ENCODE data around the gene KCNK4.

KCNK4 gene

DNA sequence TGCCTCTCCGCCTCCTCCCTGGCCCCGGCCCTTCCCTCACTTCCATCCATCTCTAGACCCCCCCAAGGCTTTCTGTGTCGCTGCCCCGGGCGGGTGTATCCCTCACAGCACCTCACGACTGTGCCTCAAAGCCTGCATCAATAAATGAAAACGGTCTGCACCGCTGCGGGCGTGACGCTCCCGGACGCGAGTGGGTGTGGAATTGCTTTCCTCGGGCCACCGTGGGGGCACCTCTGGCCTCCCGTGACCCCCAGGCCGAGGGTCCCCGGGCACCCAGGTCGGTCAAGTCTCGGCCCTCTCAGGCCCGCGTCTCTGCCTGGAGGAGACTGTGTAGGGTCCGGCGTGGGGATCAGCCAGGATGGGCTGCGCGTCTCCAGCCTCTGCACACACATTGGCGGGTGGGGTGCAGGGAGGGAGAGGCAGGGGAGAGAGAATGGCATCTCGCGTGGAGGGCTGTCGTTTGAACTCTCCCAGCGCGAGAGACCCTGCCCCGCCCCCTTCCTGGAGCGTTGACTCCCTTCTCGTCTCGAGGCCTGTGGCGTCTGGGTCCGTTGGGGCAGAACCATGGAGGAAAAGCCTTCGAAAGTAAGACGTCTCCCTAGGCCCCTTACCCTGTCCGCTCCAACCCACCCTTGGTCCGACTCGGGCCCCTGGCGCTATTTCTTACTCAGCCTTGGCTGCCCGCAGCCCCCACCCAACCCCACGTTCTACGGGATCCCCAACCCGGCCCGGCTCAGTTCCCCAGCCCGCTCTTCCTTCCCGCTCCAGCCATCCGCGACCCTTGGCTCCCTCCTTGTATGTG, 8.9 kb downstream of the KCNK4 start, which contains the start of gene CATSPERZ:
Gene CATSPERZ (plus strand): TSS at position 512 of the 802 bp plus-strand sequence. CDS start 53 bp downstream, at position 565.
- TF ChIP-seq, protein P1, sequence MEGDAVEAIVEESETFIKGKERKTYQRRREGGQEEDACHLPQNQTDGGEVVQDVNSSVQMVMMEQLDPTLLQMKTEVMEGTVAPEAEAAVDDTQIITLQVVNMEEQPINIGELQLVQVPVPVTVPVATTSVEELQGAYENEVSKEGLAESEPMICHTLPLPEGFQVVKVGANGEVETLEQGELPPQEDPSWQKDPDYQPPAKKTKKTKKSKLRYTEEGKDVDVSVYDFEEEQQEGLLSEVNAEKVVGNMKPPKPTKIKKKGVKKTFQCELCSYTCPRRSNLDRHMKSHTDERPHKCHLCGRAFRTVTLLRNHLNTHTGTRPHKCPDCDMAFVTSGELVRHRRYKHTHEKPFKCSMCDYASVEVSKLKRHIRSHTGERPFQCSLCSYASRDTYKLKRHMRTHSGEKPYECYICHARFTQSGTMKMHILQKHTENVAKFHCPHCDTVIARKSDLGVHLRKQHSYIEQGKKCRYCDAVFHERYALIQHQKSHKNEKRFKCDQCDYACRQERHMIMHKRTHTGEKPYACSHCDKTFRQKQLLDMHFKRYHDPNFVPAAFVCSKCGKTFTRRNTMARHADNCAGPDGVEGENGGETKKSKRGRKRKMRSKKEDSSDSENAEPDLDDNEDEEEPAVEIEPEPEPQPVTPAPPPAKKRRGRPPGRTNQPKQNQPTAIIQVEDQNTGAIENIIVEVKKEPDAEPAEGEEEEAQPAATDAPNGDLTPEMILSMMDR (conservative IDR thresholded peaks at IDR 0.05; ENCODE audit: low read depth, low read length): no peak
- no peak within 1 kb of the TSS for H3K4me3 ChIP-seq (IDR thresholded peaks at IDR 0.05; ENCODE audit: insufficient read depth, low read depth, low read length)
- H2AFZ ChIP-seq (ENCODE audit: low read depth): peak within 1 kb of the TSS; percentile 3; the same call in 1 of the 2 replicates
- no peak within 1 kb of the TSS for H3K9ac ChIP-seq
- no peaks in the 10 kb centered on the region for H4K20me1 ChIP-seq (ENCODE audit: insufficient read depth)
- H3K27ac ChIP-seq: no peak within 1 kb of the TSS
- no peaks in the 10 kb centered on the region for H3K36me3 ChIP-seq (ENCODE audit: insufficient read depth)
- no peaks in the 10 kb centered on the region for H3K79me2 ChIP-seq (ENCODE audit: insufficient read depth, low read depth)
- peak within 1 kb of the TSS; percentile 42; the same call in 1 of the 2 replicates for H3K4me2 ChIP-seq
- H3K27me3 ChIP-seq (ENCODE audit: insufficient read depth, low read depth): peaks cover 14% of the 10 kb centered on the region
- H3K4me1 ChIP-seq (ENCODE audit: low read depth, poor library complexity, severe bottlenecking): peaks cover 24% of the 10 kb centered on the region

DNA sequence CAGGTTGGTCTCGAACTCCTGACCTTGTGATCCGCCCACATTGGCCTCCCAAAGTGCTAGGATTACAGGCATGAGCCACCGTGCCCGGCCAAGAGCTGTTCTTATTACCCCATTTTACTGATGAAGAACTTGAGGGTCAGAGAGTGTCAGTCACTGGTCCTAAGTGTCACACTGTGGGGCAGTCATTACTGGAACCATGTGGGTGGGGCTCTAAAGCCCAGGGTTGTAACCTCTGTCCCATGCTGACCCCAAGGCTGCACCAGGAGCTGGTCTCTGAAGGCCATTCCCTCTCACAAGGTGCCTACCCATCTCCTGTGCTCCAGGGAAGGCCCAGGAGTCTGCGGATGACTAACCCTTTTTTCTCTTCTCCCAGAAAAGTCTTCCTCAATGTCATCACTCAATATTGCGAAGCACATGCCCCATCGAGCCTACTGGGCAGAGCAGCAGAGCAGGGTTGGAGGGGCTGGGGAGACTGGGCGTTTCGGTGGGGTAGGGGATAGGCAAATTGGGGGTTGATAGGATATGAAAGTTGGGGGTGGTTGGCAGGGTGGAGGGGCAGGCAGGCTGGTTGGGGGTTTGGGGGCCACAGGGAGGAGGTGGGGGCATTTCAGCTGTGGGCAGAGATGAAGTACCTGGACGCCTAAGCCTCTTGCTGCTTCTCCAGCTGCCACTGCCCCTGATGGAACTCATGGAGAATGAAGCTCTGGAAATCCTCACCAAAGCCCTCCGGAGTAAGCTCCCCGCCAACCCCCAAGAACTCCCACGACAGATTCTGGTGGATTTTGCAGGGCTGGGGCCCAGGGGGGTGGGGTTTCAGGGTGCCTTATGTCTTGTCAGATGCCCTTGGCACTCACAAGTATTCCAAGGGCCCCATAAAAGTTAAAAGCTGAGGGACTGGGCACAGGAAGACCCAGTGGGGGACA, 12.3 kb downstream of the KCNK4 start:
- Histone ChIP-seq H3K4me1 (ENCODE audit: low read depth, poor library complexity, severe bottlenecking) (peaks cover 38% of the 10 kb centered on the region), H3K27me3 (ENCODE audit: insufficient read depth, low read depth) (peaks cover 14% of the 10 kb centered on the region), H2AFZ (ENCODE audit: low read depth) (no peak overlapping the region), H3K4me2 (peak overlapping the region; percentile 77), H3K4me3 (IDR thresholded peaks at IDR 0.05; ENCODE audit: insufficient read depth, low read depth, low read length) (no peak overlapping the region), H4K20me1 (ENCODE audit: insufficient read depth) (no peaks in the 10 kb centered on the region), H3K36me3 (ENCODE audit: insufficient read depth) (no peaks in the 10 kb centered on the region), H3K27ac (peak overlapping the region; percentile 100), H3K9ac (peak overlapping the region; percentile 98; the same call in 1 of the 2 replicates), H3K79me2 (ENCODE audit: insufficient read depth, low read depth) (peaks cover 21% of the 10 kb centered on the region)
- TF ChIP-seq, protein P1 (conservative IDR thresholded peaks at IDR 0.05; ENCODE audit: low read depth, low read length): no peak

- peak overlapping the region; percentile 77; the same call in 1 of the 2 replicates for H2AFZ ChIP-seq (ENCODE audit: low read depth)
- peaks cover 14% of the 10 kb centered on the region for H3K27me3 ChIP-seq (ENCODE audit: insufficient read depth, low read depth)
- TF ChIP-seq, protein P1 (conservative IDR thresholded peaks at IDR 0.05; ENCODE audit: low read depth, low read length): no peak
- no peaks in the 10 kb centered on the region for H4K20me1 ChIP-seq (ENCODE audit: insufficient read depth)
- peak overlapping the region; percentile 98; the same call in 1 of the 2 replicates for H3K9ac ChIP-seq
- no peaks in the 10 kb centered on the region for H3K36me3 ChIP-seq (ENCODE audit: insufficient read depth)
- no peak overlapping the region for H3K4me3 ChIP-seq (IDR thresholded peaks at IDR 0.05; ENCODE audit: insufficient read depth, low read depth, low read length)
- peak overlapping the region; percentile 100 for H3K27ac ChIP-seq
- peak overlapping the region; percentile 77 for H3K4me2 ChIP-seq
- peaks cover 41% of the 10 kb centered on the region for H3K4me1 ChIP-seq (ENCODE audit: low read depth, poor library complexity, severe bottlenecking)
- H3K79me2 ChIP-seq (ENCODE audit: insufficient read depth, low read depth): peaks cover 24% of the 10 kb centered on the region
Measured at GRCh38 chr11:64304032-64304315, 12.9 kb downstream of the KCNK4 start.

- Histone ChIP-seq H3K27me3 (ENCODE audit: insufficient read depth, low read depth) (peaks cover 12% of the 10 kb centered on the region), H4K20me1 (ENCODE audit: insufficient read depth) (no peaks in the 10 kb centered on the region), H3K27ac (peak overlapping the region; percentile 100), H3K4me3 (IDR thresholded peaks at IDR 0.05; ENCODE audit: insufficient read depth, low read depth, low read length) (no peak overlapping the region), H3K9ac (peak overlapping the region; percentile 98), H3K4me1 (ENCODE audit: low read depth, poor library complexity, severe bottlenecking) (peaks cover 46% of the 10 kb centered on the region), H3K79me2 (ENCODE audit: insufficient read depth, low read depth) (peaks cover 26% of the 10 kb centered on the region), H2AFZ (ENCODE audit: low read depth) (peak overlapping the region; percentile 77), H3K36me3 (ENCODE audit: insufficient read depth) (no peaks in the 10 kb centered on the region), H3K4me2 (peak overlapping the region; percentile 77)
- TF ChIP-seq, protein P1 (conservative IDR thresholded peaks at IDR 0.05; ENCODE audit: low read depth, low read length): peak; percentile 94
Measured at GRCh38 chr11:64304316-64305072, 13.4 kb downstream of the KCNK4 start.
